HL-60/S4 treated with phorbol 12-myristate 13-acetate at 8.2 ng/mL for 4 days and 3 days (cell line): ENCODE measurements around the gene CBX7.

Experiments used
- in situ Hi-C: fragments of 300-500 bp; cut with MboI; formaldehyde crosslinking; loops from 2 replicates; pipeline ENCODE4 v1.15.0; 2022; ENCODE audit warnings: low sequenced_read_pairs

Gene CBX7

DNA sequence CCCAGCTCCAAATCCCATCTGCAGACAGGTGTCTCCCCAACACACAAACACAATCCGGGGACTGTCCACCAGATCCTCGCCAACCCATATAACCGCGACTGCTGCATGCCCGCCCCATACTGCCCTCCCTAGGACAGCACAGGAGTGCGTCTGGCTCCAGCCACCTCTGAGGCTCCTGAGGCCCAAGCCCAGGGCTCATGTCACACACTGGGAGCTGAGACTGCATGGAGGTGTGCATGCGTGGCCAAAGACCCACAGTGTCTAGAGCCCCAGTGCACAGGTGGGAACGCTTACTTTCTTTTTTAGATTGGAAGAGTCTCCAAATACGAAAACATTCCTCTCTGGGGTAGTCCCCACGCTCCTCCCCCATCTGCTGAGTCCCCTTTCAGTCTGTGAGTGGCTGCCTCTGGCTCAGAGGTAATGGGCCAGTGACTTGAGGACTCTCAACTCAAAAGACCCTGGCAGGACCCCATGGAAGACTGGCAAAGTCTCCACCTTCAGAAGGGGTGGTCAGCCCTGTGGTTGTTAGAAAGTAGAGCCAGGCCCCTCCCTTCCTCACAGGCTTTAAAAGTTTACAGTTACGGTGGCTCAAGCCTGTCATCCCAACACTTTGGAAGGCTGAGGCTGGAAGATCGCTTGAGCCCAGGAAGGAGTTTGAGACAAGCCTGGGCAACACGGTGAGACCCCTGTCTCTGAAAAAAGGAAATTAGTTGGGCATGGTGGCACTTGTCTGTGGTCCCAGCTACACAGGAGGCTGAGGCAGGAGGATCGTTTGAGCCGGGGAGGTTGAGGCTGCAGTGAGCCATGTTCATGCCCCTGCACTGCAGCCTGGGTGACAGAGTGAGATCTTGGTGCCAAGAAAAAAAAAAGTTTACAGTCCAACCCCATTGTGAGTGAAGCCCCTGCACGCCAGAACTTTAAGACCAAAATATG, 2.3 kb downstream of the CBX7 start:
- in situ Hi-C loops, result loop anchor here (25.0 kb wide), 1 partner anchor 887 kb away; no protein-coding TSS in a partner anchor

- in situ Hi-C loops, result no loop called here
Observed at GRCh38 chr22:39148727-39149535, 3.5 kb downstream of the CBX7 start.

GRCh38 chr22:39148026-39148726, 4.3 kb downstream of the CBX7 start:
- in situ Hi-C loops, result no loop called here

GRCh38 chr22:39147335-39148025, 5.0 kb downstream of the CBX7 start:
- in situ Hi-C loops, result no loop called here

DNA sequence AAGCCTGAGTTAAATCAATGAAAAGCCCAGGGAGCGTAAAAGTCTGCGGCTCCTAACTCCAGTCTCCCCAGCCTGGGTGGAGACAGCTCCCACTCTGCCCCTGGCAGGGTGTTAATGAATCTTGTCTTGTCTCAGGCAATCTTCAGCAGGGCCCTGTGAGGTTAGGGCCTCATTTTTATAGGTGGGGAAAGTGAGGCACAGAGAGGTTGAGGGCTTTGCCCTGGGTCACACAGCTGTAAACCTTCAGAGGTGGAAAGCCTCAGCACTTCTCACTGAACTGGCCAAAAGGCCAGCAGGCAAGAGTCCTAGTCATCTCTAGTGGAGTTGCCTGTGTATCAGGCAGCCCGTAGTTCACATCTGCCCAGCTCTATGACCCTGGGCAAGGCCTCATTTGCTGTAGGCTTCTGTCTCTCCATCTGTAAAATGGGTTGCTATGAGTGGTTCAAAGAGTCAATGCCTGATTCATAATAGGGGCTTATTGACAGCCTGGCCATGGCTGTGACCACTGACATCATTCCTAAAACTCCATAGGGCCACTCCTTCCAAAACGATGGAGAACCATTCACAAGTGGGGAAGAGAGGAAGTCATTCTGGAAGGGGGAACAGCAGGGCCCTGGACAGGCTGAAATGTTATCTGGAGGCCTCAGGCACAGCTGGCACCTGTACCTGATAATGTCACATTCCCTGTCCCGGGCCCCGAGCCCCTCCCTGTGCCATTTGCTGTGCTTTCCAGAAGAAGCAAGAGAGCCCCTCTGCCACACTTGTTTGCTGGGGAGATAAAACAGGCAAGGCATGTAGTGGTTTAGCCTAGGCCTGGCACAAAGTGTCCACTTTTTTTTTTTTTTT, 6.0 kb downstream of the CBX7 start:
- in situ Hi-C loops, result no loop called here

- in situ Hi-C loops, result no loop called here
Observed at GRCh38 chr22:39144101-39144767, 8.2 kb downstream of the CBX7 start.

DNA sequence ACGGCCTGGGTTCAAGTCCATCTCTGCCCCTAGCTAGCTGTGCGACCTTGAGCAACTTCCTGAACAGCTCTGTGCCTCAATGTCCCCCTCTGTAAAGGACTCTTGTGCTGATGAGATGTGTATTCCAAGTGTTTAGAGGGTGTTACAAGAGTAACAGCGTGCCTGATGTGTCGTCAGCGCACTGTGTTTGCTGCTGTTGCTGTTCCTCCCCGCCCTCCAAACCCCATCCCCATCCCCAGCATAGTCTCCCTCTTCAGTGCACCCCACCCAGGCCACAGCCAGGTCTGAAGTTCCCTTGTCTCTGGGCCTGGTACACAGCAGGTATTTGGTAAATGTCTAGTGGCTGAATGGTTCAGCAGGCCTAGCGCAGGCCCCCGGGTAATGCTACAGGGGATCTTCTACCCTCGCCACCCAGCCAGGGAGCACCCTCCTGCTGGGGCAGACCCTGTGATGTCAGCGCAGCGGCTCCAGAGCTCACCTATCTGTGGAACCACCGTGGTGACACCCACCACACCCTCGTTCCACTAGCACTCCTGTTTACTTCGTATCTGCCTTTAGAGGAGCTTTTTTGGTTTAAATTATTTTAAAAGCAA, 10.3 kb downstream of the CBX7 start:
- in situ Hi-C loops, result no loop called here

- in situ Hi-C loops, result no loop called here
Observed at GRCh38 chr22:39139933-39140332, 12.5 kb downstream of the CBX7 start.

- in situ Hi-C loops, result no loop called here
Observed at GRCh38 chr22:39138357-39138997, 14.0 kb downstream of the CBX7 start.

- in situ Hi-C loops, result no loop called here
Observed at GRCh38 chr22:39136317-39136716, 16.2 kb downstream of the CBX7 start.

DNA sequence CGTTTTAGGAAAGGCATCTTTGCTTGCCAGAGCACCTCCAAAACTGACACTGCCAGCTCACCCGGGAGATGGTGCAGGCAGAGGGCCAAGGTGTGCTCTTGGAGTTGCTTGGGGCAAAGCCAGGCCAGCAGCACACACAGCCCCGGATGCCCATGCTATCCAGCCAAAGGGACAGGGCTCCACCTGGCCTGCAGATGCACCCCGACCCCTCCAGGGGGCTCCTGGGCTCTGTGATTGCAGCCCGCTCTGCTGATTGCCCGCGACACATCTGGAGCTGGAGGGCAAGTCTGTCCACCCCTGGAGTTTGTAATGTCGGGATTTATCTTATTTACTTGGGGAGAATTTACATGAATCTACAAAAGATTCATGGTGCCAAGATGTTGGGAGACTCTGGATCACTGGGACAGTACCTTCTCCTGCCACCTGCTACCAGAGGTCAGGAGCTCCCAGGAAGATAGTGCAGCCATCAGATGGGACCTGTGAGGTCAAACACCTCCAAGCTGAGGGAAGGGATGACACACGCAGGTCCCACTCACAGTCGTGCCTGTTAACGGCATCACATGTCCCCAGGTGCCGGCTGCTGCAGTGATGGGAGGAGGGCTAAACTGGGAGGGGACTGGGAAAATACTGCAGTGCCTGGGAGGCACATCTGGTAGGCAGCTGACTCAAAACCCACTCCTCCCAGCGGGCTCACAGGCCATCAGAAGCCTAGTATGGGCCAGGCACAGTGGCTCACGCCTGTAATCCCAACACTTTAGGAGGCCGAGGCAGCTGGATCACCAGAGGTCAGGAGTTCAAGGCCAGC, 17.2 kb downstream of the CBX7 start:
- in situ Hi-C loops, result no loop called here

DNA sequence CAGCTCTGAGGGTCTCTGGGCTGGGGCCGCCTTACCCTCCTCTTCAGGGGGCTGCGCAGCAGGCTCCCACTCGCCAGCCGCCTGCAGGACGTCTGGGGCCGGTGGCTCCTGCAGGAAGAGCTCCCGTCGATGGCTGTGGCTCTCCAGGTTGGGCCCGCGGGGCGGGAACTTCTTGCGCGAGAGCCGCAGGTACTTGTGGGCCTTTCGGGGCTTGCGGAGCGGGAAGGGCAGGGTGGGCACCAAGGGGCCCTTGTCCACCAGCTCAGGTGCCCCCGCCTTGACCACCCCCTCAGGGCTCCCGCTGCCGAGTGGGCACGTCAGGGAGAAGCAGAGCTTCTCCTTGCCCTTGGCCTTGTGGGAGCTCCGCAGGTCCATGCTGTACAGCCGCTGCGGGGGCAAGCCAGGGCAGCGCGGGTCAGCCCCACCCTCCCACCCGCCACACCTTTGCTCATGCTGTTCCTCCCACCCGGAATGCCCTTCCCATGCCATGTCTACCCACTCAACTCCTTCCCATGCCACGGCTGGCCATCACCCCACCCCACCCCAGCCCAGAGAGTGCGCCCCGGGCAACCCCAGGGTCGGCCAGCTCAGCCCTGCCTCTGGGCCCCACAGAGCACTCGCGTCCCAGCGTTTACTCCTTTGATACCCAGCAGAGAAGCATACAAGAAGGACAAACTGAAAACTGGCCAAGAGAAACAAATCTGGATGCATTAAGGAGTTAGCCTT, 18.0 kb downstream of the CBX7 start:
- in situ Hi-C loops, result no loop called here

DNA sequence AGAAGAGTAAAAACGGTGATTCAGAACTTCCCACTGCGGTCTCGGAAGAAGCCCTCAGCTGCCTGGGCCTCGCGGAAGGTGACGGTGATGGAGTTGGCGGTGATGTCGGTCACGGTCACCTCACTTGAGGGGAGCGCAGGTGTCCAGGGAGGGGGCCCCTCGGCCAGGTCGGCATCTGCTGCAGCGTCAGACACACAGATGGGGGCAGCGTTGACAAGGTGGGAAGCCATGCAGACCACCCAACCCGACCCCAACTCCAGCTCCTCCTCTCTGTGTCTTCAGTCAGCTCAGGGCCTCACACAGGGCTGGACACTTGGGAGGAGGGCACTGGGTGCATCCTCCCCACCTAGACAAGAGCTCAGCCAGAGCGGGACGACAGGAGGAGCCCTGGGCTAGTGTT, 18.6 kb downstream of the CBX7 start:
- in situ Hi-C loops, result no loop called here

GRCh38 chr22:39132871-39133524, 19.5 kb downstream of the CBX7 start:
- in situ Hi-C loops, result no loop called here

DNA sequence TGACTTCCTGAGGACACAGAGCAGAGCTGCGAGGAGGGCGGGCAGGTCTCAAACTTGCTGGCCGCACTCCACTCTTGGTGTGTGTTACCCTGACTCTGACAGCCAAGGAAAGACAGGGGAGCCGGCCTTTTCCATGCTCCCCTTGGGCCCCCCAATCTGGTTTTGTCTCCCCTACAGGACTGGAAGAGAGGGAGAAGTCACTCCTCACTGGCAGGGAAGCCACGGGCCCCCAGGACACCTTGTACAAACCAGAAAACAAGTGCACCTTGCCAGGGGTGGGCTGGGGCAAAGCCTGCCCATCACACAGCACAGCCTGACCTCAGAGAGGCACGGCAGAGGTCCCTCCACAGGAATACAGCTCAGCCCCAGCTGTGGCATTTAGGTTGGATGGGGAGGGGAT, 20.2 kb downstream of the CBX7 start:
- in situ Hi-C loops, result no loop called here
